ENCODE measurements around the gene PPP6R2.

The PPP6R2 gene

DNA sequence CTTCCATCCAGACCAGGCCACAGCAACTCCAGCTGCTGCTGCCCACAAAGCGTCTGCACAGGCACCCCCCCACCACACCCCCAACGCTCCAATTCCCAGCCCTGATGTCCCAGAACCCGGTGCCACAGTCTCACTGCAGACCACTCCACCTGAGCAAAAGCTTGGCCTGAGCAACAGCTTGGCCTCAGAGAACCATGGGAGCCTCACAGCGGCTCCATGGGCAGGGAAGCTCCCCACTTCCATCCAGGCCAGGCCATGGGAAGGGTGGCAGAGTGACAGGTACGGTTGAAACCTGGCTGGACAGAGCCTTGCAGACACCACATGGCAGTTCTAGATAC, 48.8 kb upstream of the PPP6R2 start:
- H3K4me2 ChIP-seq (ENCODE audit: low read depth, low read length, poor library complexity, severe bottlenecking) = no peak overlapping the region
- H3K4me1 ChIP-seq (ENCODE audit: insufficient read depth, low read length, poor library complexity, severe bottlenecking) = peaks cover 3% of the 10 kb centered on the region
- no peaks in the 10 kb centered on the region for H3F3A ChIP-seq (ENCODE audit: low read depth)
- TF ChIP-seq, protein P1, sequence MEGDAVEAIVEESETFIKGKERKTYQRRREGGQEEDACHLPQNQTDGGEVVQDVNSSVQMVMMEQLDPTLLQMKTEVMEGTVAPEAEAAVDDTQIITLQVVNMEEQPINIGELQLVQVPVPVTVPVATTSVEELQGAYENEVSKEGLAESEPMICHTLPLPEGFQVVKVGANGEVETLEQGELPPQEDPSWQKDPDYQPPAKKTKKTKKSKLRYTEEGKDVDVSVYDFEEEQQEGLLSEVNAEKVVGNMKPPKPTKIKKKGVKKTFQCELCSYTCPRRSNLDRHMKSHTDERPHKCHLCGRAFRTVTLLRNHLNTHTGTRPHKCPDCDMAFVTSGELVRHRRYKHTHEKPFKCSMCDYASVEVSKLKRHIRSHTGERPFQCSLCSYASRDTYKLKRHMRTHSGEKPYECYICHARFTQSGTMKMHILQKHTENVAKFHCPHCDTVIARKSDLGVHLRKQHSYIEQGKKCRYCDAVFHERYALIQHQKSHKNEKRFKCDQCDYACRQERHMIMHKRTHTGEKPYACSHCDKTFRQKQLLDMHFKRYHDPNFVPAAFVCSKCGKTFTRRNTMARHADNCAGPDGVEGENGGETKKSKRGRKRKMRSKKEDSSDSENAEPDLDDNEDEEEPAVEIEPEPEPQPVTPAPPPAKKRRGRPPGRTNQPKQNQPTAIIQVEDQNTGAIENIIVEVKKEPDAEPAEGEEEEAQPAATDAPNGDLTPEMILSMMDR (conservative IDR thresholded peaks at IDR 0.05; ENCODE audit: low read length) = no peak
- TF ChIP-seq EZH2phosphoT487 (IDR thresholded peaks at IDR 0.05; ENCODE audit: borderline replicate concordance) = no peak
- no peak overlapping the region for H3K9ac ChIP-seq (ENCODE audit: low read depth, low read length, poor library complexity, severe bottlenecking)
- H2AFZ ChIP-seq (ENCODE audit: low read length) = no peak overlapping the region
- no peaks in the 10 kb centered on the region for H3K27me3 ChIP-seq (ENCODE audit: insufficient read depth, low read length, poor library complexity, severe bottlenecking)
- H4K20me1 ChIP-seq (ENCODE audit: insufficient read depth, low read length, poor library complexity, severe bottlenecking) = no peaks in the 10 kb centered on the region
- H3K4me3 ChIP-seq (ENCODE audit: low read length, poor library complexity, severe bottlenecking) = no peak overlapping the region
- H3K79me2 ChIP-seq (ENCODE audit: insufficient read depth, low read length) = no peaks in the 10 kb centered on the region; the same call in 1 of the 2 replicates
- H3K36me3 ChIP-seq (ENCODE audit: insufficient read depth, low read length) = peaks cover 7% of the 10 kb centered on the region; the same call in 1 of the 2 replicates
- no peaks in the 10 kb centered on the region for H3K9me2 ChIP-seq (replicated peaks; ENCODE audit: low read depth, low read length)
- H3K9me3 ChIP-seq (ENCODE audit: insufficient read depth, low read depth, low read length) = no peaks in the 10 kb centered on the region

DNA sequence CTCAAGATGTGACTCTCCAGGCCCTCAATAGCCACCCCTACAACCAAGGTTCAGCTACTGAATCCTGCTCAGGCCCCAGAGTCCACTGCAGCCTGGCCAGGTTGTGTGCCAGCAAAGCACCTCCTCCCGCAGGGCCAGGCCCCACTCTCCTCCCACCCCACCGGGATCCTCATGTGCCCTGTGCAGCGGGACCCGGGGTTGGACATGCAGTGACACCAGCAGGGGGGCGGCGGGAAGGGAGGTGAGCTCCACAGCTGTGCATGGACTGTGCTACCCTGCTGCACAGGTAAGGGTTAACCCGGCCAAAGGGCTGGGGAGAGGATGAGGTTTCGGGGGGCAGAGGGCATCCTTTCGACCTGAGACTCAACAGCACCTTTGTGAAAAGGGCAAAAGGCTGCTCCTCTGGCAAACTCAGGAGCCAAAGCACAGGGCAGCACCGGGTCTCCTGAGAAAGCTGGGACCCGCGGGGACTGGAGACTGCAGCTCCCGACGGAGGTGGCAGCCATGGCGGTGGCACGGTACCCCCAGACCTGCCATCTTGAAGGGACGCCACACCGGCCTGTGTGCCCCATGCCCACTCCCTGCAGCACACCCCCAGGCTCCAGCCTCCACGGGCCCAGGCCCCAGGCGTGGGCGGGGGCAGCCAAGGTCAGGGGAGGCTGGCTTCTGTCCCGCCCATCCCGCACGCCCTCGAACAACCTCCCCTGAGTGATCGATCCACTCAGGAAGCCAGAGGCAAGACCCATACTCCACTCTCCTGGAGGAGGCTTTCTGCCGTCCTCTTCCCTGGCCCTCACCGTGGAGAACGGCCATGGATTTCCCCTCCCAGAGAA, 46.3 kb upstream of the PPP6R2 start:
- Histone ChIP-seq H3K4me3 (ENCODE audit: low read length, poor library complexity, severe bottlenecking) (no peak overlapping the region), H3K36me3 (ENCODE audit: insufficient read depth, low read length) (no peaks in the 10 kb centered on the region), H2AFZ (ENCODE audit: low read length) (no peak overlapping the region), H3K79me2 (ENCODE audit: insufficient read depth, low read length) (peaks cover 14% of the 10 kb centered on the region; the same call in 1 of the 2 replicates), H3K4me2 (ENCODE audit: low read depth, low read length, poor library complexity, severe bottlenecking) (no peak overlapping the region), H3F3A (ENCODE audit: low read depth) (no peaks in the 10 kb centered on the region), H3K4me1 (ENCODE audit: insufficient read depth, low read length, poor library complexity, severe bottlenecking) (peaks cover 10% of the 10 kb centered on the region), H3K27me3 (ENCODE audit: insufficient read depth, low read length, poor library complexity, severe bottlenecking) (no peaks in the 10 kb centered on the region), H3K9me3 (ENCODE audit: insufficient read depth, low read depth, low read length) (no peaks in the 10 kb centered on the region), H3K9me2 (replicated peaks; ENCODE audit: low read depth, low read length) (no peaks in the 10 kb centered on the region), H4K20me1 (ENCODE audit: insufficient read depth, low read length, poor library complexity, severe bottlenecking) (no peaks in the 10 kb centered on the region), H3K9ac (ENCODE audit: low read depth, low read length, poor library complexity, severe bottlenecking) (no peak overlapping the region)
- TF ChIP-seq, protein P1 (conservative IDR thresholded peaks at IDR 0.05; ENCODE audit: low read length) = no peak
- no peak for TF ChIP-seq EZH2phosphoT487 (IDR thresholded peaks at IDR 0.05; ENCODE audit: borderline replicate concordance)

DNA sequence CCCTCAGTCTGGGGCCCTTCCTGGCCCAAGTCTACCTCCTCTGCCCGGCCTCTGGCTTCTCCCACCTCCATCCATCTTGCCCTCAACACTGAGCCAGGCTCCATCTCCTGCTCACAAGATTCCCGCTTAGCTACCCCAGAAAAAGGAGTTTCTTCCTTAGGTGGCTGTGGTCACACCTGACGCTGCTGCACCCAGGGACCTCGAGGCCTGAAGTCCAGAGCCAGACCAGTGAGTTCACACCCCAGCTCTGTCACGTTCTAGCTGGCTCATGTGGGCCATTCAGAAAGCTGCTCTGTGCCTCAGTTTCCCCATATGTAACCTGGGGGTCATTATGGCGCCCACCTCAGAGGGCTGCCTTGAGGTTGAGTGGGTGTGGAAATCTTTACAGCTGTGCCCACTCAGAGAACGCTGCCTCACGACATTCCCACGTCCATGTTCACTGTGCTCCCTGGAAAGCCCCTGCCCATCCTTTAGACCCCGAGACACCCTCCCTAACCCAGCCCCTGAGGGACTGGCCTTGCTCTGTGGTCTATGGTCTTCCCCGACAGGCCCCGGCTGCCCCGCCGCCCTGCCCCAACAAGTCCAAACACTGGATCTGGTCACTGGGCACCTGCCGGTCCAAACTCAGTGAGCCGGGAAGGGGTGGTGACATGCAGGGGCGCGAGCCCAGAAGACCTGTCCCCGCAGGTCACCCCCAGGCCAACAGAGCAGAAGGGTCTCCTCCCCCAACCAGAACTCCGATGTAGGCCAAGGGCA, 45.4 kb upstream of the PPP6R2 start:
- H3K4me1 ChIP-seq (ENCODE audit: insufficient read depth, low read length, poor library complexity, severe bottlenecking) = peaks cover 18% of the 10 kb centered on the region
- H4K20me1 ChIP-seq (ENCODE audit: insufficient read depth, low read length, poor library complexity, severe bottlenecking) = no peaks in the 10 kb centered on the region
- peaks cover 14% of the 10 kb centered on the region; the same call in 1 of the 2 replicates for H3K79me2 ChIP-seq (ENCODE audit: insufficient read depth, low read length)
- no peak overlapping the region for H3K4me3 ChIP-seq (ENCODE audit: low read length, poor library complexity, severe bottlenecking)
- no peak overlapping the region for H3K4me2 ChIP-seq (ENCODE audit: low read depth, low read length, poor library complexity, severe bottlenecking)
- H3K9me2 ChIP-seq (replicated peaks; ENCODE audit: low read depth, low read length) = no peaks in the 10 kb centered on the region
- no peak overlapping the region for H2AFZ ChIP-seq (ENCODE audit: low read length)
- H3K9ac ChIP-seq (ENCODE audit: low read depth, low read length, poor library complexity, severe bottlenecking) = no peak overlapping the region
- H3F3A ChIP-seq (ENCODE audit: low read depth) = no peaks in the 10 kb centered on the region
- no peaks in the 10 kb centered on the region for H3K27me3 ChIP-seq (ENCODE audit: insufficient read depth, low read length, poor library complexity, severe bottlenecking)
- TF ChIP-seq, protein P1 (conservative IDR thresholded peaks at IDR 0.05; ENCODE audit: low read length) = no peak
- TF ChIP-seq EZH2phosphoT487 (IDR thresholded peaks at IDR 0.05; ENCODE audit: borderline replicate concordance) = no peak
- no peaks in the 10 kb centered on the region for H3K36me3 ChIP-seq (ENCODE audit: insufficient read depth, low read length)
- H3K9me3 ChIP-seq (ENCODE audit: insufficient read depth, low read depth, low read length) = no peaks in the 10 kb centered on the region

All from Loucy (cell line).